ENCODE results near the gene TNFRSF6B.

DNA sequence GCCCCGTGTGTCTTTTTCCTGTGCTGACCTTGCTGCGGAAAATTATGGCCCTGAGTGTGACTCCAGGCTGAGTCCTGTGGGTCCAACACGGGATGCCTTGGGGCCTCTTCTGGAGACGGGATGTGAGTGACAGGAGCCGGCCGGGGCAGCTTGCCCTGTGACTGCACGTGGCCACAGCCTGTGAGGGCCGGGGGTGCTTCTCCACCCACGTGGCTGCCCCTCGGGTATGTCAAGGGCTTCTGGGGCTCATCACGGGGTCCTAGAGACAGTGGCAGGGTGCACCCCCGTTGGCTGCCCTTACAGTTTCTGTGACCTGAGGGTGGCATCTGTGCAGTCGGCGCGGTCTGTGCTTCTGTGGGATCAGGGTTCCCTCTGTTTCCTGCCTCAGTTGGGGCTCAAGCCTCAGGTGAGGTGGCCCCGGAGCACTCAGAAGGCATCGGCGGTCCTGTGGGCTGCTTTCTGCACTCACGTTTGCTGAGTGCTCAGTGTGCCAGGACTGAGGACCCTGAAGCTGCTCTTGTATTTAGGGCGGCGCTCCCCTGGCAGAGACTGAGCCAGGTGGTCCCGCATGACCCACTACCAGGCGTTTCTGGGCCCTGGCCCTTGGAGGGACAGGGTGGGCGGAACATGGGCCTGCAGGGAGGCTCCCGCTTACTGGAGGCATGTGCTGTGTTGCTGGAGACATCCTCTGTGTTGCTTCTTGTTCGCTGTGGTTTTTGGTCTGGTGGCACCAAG, 33.0 kb upstream of the TNFRSF6B start:
- TF ChIP-seq, protein P1, sequence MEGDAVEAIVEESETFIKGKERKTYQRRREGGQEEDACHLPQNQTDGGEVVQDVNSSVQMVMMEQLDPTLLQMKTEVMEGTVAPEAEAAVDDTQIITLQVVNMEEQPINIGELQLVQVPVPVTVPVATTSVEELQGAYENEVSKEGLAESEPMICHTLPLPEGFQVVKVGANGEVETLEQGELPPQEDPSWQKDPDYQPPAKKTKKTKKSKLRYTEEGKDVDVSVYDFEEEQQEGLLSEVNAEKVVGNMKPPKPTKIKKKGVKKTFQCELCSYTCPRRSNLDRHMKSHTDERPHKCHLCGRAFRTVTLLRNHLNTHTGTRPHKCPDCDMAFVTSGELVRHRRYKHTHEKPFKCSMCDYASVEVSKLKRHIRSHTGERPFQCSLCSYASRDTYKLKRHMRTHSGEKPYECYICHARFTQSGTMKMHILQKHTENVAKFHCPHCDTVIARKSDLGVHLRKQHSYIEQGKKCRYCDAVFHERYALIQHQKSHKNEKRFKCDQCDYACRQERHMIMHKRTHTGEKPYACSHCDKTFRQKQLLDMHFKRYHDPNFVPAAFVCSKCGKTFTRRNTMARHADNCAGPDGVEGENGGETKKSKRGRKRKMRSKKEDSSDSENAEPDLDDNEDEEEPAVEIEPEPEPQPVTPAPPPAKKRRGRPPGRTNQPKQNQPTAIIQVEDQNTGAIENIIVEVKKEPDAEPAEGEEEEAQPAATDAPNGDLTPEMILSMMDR (IDR thresholded peaks at IDR 0.05): no peak
- no peak for TF ChIP-seq EP300 (IDR thresholded peaks at IDR 0.05)
- no peak for TF ChIP-seq POLR2A (IDR thresholded peaks at IDR 0.05)
